GM12878 (cell line): Measurements from ENCODE around the gene BIN1.

Experiments
- CTCF ChIP-seq, 3 experiments: IDR thresholded peaks in 2 of 3; conservative IDR thresholded peaks in 1 of 3; 2 replicates each; pipeline ENCODE4 v1.5.1; 2011; ENCODE audit warnings: low read depth in 3 of 3, low read length in 3 of 3, mild to moderate bottlenecking in 3 of 3, control low read depth in 2 of 3, moderate library complexity in 2 of 3, inconsistent platforms in 1 of 3, mixed read lengths in 1 of 3; ENCODE audit not compliant: control insufficient read depth in 2 of 3, insufficient read depth in 1 of 3; ENCODE audit errors: extremely low read depth in 1 of 3
- POLR2A ChIP-seq: IDR thresholded peaks from 2 replicates; pipeline ENCODE4 v1.6.1; 2011; ENCODE audit warnings: low read depth, mild to moderate bottlenecking, low read length
- SMAD1 ChIP-seq: fragments of 450-650 bp; IDR thresholded peaks from 2 replicates; pipeline ENCODE4 v1.6.1; 2018; ENCODE audit warnings: mild to moderate bottlenecking, low read depth; ENCODE audit not compliant: partially characterized antibody
- ZNF217 ChIP-seq: fragments of 450-650 bp; IDR thresholded peaks from 2 replicates; pipeline ENCODE4 v1.6.1; 2017; ENCODE audit warnings: antibody characterized with exemption, mild to moderate bottlenecking
- ZNF24 ChIP-seq: fragments of 450-650 bp; IDR thresholded peaks from 2 replicates; pipeline ENCODE4 v1.6.1; 2017; ENCODE audit warnings: antibody characterized with exemption, mild to moderate bottlenecking

- no peak for TF ChIP-seq POLR2A
- TF ChIP-seq SMAD1: no peak
- TF ChIP-seq CTCF (IDR thresholded peaks at IDR 0.05 in 2 of 3, conservative IDR thresholded peaks at IDR 0.05 in 1 of 3; ENCODE audit: control insufficient read depth in 2 of 3, extremely low read depth in 1 of 3, insufficient read depth in 1 of 3, low read depth in 3 of 3, low read length in 3 of 3): no peak
- no peak for TF ChIP-seq ZNF24
- TF ChIP-seq ZNF217: no peak
Measured at GRCh38 chr2:127121353-127121752, 14.4 kb upstream of the BIN1 start.
